ENCODE results near the gene CRTAC1. TPM values are rescaled to one million over a fixed set of nuclear protein-coding genes. Genes with fewer than 3 reads are reported as not detected.

CRTAC1 gene
- total RNA-seq, 1 donor: not detected

DNA sequence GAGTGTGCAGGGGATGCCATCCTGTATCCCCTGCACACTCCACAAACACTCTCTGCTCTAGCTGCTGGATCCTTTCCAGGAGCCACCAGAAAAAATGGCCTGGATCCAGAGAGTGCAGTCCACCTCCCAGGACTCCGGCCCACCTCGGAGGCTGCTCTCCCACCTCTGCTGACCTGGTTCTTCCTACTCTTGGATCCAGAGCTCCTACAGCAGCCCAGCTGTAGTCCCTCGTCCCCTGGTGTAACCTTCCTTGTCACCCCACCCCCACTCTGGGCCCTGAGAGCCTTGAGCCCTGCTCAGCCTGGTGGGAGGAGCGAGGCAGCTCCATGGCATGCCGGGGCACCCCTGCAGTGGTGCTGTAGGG lies 126.4 kb downstream of the CRTAC1 start:
- H3K79me2 ChIP-seq (ENCODE audit: insufficient read depth, low read length): no peaks in the 10 kb centered on the region
- DNase-seq (ENCODE audit: insufficient read length, low spot score, missing footprints): no peak

DNA sequence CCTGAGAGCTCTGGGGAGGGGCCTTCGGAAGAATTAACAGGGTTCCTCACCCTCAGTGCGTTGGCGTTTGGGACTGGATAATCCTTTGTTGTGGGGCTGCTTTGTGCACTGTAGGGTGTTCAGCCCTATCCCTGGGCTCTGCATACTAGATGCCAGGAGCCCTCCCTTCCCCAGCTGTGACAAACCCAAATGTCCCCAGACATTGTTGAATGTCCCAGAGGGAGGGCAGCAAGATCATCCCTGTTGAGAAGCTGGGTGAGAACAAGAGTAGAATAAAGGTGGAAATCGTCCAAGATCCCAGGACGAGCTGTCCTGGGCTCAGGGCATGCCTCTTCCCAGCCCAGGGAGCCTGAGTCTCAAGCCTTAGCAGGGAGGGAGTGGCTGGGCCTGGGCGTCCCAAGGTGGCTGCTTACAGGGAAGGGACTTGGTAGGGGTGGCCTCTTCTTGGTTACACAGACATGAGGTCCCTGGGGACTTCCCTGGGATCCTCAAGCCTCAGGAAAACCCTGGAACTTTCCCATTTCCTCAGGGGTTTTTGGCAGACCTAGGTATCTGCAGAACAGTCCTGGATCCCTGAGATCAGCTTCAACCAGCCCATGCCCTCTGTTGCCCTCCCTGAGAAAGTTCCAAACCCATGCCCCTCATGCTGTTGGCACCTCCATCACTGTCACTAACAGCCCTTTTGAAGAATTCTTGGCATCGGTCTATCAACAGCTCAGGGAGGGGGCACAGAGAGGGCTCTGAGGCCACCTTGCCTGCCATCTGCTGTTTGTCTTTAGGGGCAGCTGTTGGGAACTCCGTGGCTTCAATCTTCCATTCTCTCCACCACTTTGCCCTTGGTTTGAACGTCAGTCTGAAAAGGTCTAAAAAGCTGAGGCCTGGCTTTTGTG lies 127.0 kb downstream of the CRTAC1 start:
- TF ChIP-seq, protein P1, sequence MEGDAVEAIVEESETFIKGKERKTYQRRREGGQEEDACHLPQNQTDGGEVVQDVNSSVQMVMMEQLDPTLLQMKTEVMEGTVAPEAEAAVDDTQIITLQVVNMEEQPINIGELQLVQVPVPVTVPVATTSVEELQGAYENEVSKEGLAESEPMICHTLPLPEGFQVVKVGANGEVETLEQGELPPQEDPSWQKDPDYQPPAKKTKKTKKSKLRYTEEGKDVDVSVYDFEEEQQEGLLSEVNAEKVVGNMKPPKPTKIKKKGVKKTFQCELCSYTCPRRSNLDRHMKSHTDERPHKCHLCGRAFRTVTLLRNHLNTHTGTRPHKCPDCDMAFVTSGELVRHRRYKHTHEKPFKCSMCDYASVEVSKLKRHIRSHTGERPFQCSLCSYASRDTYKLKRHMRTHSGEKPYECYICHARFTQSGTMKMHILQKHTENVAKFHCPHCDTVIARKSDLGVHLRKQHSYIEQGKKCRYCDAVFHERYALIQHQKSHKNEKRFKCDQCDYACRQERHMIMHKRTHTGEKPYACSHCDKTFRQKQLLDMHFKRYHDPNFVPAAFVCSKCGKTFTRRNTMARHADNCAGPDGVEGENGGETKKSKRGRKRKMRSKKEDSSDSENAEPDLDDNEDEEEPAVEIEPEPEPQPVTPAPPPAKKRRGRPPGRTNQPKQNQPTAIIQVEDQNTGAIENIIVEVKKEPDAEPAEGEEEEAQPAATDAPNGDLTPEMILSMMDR (IDR thresholded peaks at IDR 0.05; ENCODE audit: extremely low read depth, low read depth, low read length): no peak
- Histone ChIP-seq H3K4me2 (ENCODE audit: insufficient read depth, low read length) (no peak overlapping the region), H2AFZ (ENCODE audit: low read length) (no peak overlapping the region), H3K9me3 (ENCODE audit: low read depth, low read length) (no peaks in the 10 kb centered on the region), H3K27ac (ENCODE audit: low read depth, low read length) (no peak overlapping the region), H3K27me3 (ENCODE audit: insufficient read depth, low read length) (peaks cover 15% of the 10 kb centered on the region), H3K36me3 (ENCODE audit: insufficient read depth, low read length) (no peaks in the 10 kb centered on the region), H3K4me1 (ENCODE audit: insufficient read depth, low read length) (no peaks in the 10 kb centered on the region), H4K20me1 (ENCODE audit: insufficient read depth, low read length) (no peaks in the 10 kb centered on the region), H3K79me2 (ENCODE audit: insufficient read depth, low read length) (no peaks in the 10 kb centered on the region), H3K4me3 (ENCODE audit: insufficient read depth, low read length) (no peak overlapping the region)
- DNase-seq (ENCODE audit: insufficient read length, low spot score, missing footprints): no peak

More for the DNA sequence above, 126.4 kb downstream of the CRTAC1 start:
- H3K4me2 ChIP-seq (ENCODE audit: insufficient read depth, low read length): no peak overlapping the region
- no peak overlapping the region for H2AFZ ChIP-seq (ENCODE audit: low read length)
- TF ChIP-seq, protein P1 (IDR thresholded peaks at IDR 0.05; ENCODE audit: extremely low read depth, low read depth, low read length): no peak
- H3K4me1 ChIP-seq (ENCODE audit: insufficient read depth, low read length): no peaks in the 10 kb centered on the region
- no peak overlapping the region for H3K27ac ChIP-seq (ENCODE audit: low read depth, low read length)
- H3K9me3 ChIP-seq (ENCODE audit: low read depth, low read length): no peaks in the 10 kb centered on the region
- H3K4me3 ChIP-seq (ENCODE audit: insufficient read depth, low read length): no peak overlapping the region
- H4K20me1 ChIP-seq (ENCODE audit: insufficient read depth, low read length): no peaks in the 10 kb centered on the region
- peaks cover 18% of the 10 kb centered on the region for H3K27me3 ChIP-seq (ENCODE audit: insufficient read depth, low read length)
- H3K36me3 ChIP-seq (ENCODE audit: insufficient read depth, low read length): no peaks in the 10 kb centered on the region

DNA sequence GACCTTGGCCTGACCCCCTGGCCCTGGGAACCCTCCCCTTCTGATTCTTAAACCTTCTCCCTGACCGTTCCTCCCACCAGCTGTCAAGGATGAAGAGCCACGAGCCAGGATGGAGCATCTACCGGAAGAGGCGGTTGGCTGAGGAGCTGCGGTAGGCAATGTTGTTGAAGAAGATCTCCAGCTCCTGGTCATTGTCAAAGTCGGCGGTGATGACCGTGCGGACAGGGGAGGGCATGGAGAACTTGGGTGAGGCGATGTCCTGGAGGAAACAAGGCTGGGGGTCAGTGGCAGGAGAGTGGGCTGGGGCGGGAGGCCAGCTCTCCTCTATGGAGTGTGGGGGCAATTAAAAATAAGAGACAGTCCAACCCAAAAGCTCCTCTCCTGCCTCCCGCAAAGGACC lies 129.0 kb downstream of the CRTAC1 start:
- Histone ChIP-seq H4K20me1 (ENCODE audit: insufficient read depth, low read length) (no peaks in the 10 kb centered on the region), H3K27me3 (ENCODE audit: insufficient read depth, low read length) (peaks cover 12% of the 10 kb centered on the region), H3K79me2 (ENCODE audit: insufficient read depth, low read length) (no peaks in the 10 kb centered on the region), H3K9me3 (ENCODE audit: low read depth, low read length) (no peaks in the 10 kb centered on the region), H3K27ac (ENCODE audit: low read depth, low read length) (no peak overlapping the region), H3K4me2 (ENCODE audit: insufficient read depth, low read length) (no peak overlapping the region), H3K36me3 (ENCODE audit: insufficient read depth, low read length) (no peaks in the 10 kb centered on the region), H3K4me1 (ENCODE audit: insufficient read depth, low read length) (no peaks in the 10 kb centered on the region), H3K4me3 (ENCODE audit: insufficient read depth, low read length) (no peak overlapping the region), H2AFZ (ENCODE audit: low read length) (no peak overlapping the region)
- DNase-seq (ENCODE audit: insufficient read length, low spot score, missing footprints): no peak
- TF ChIP-seq, protein P1 (IDR thresholded peaks at IDR 0.05; ENCODE audit: extremely low read depth, low read depth, low read length): no peak

DNA sequence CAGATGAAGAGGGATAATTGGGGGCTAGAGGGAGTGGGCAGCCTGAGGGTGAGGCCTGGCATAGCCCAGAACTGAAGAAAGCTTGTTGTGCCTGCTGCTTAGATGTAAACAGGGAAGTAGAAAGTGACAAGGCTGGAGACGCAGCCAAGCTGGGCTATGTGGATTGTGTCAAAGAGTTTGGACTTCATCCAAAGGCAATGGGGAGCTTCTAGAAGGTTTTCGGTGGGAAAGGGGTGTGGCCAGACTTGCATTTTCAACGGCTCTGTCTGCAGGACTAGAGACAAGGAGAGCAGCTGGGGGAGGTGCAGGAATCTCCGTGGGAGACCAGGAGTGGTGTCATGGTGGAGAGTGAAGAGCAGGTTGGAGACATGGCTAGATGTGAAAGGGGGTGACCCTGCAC lies 132.0 kb downstream of the CRTAC1 start:
- DNase-seq (ENCODE audit: insufficient read length, low spot score, missing footprints): no peak
- no peaks in the 10 kb centered on the region for H3K79me2 ChIP-seq (ENCODE audit: insufficient read depth, low read length)
- H3K27me3 ChIP-seq (ENCODE audit: insufficient read depth, low read length): peaks cover 4% of the 10 kb centered on the region
- no peak overlapping the region for H3K4me2 ChIP-seq (ENCODE audit: insufficient read depth, low read length)
- no peaks in the 10 kb centered on the region for H3K36me3 ChIP-seq (ENCODE audit: insufficient read depth, low read length)
- TF ChIP-seq, protein P1 (IDR thresholded peaks at IDR 0.05; ENCODE audit: extremely low read depth, low read depth, low read length): no peak
- no peaks in the 10 kb centered on the region for H3K4me1 ChIP-seq (ENCODE audit: insufficient read depth, low read length)
- H3K9me3 ChIP-seq (ENCODE audit: low read depth, low read length): no peaks in the 10 kb centered on the region
- no peak overlapping the region for H3K27ac ChIP-seq (ENCODE audit: low read depth, low read length)
- no peaks in the 10 kb centered on the region for H4K20me1 ChIP-seq (ENCODE audit: insufficient read depth, low read length)
- no peak overlapping the region for H3K4me3 ChIP-seq (ENCODE audit: insufficient read depth, low read length)
- no peak overlapping the region for H2AFZ ChIP-seq (ENCODE audit: low read length)

Measured in osteoblast (primary cell).